Left lung (tissue), 10 donors: ENCODE data around the gene DPH3. TPM values are rescaled to one million over a fixed set of nuclear protein-coding genes. Genes with fewer than 3 reads are reported as not detected.

Experiments used
- ATAC-seq: fragments of 200-7000 bp; cut with Tn5 transposase; one replicate; pipeline ENCODE4 v1.9.1; 2020; ENCODE audit warnings: moderate library complexity
- DNase-seq, 4 donors: peaks; one replicate each; pipeline ENCODE4 v3.0.0-alpha.2; 2013 to 2020
- H3K27ac ChIP-seq, 2 donors: fragments of 200-600 bp; sonication (generic) in 1 of 2; one replicate each; pipeline versions ENCODE4 v1.5.0 to v1.8.0; 2020 to 2021
- H3K27me3 ChIP-seq, 2 donors: fragments of 200-600 bp; sonication (generic) in 1 of 2; one replicate each; pipeline versions ENCODE4 v1.5.0 to v1.8.0; 2020 to 2021
- H3K36me3 ChIP-seq, 2 donors: fragments of 200-600 bp; sonication (generic) in 1 of 2; one replicate each; pipeline versions ENCODE4 v1.5.0 to v1.8.0; 2020 to 2021
- H3K4me1 ChIP-seq, 2 donors: fragments of 200-600 bp; one replicate each; pipeline ENCODE4 v1.8.0; 2021
- H3K4me3 ChIP-seq, 2 donors: fragments of 200-600 bp; sonication (generic) in 1 of 2; one replicate each; pipeline versions ENCODE4 v1.5.0 to v1.8.0; 2020 to 2021; ENCODE audit warnings: mild to moderate bottlenecking in 1 of 2
- H3K9me3 ChIP-seq, 2 donors: fragments of 200-600 bp; sonication (generic) in 1 of 2; one replicate each; pipeline versions ENCODE4 v1.5.0 to v1.8.0; 2020 to 2021
- intact Hi-C, 2 donors: fragments of 100-400 bp; cut with DNase I; formaldehyde crosslinking; loops; one replicate each; pipeline versions ENCODE4 v1.11.2 to v1.14.2; 2022
- polyA plus RNA-seq, 6 donors: library from polyadenylated mRNA; unstranded; fragments of 120-200 nt; gene quantifications; one replicate each; pipeline ENCODE4 v1.2.1, GENCODE V29; 2013; ENCODE audit not compliant: insufficient read length in 6 of 6
- total RNA-seq, 2 donors: library from RNA; stranded (reverse); fragmentation: NEBNext Ultra II Directional; extraction: Animal tissue kit (Norgen Biotek cat#: 25700); gene quantifications; one replicate each; pipeline ENCODE4 v1.2.1, GENCODE V29; 2021
- TF ChIP-seq, protein P1 (sequence below), 2 donors: fragments of 200-600 bp; sonication (generic) in 1 of 2; IDR thresholded peaks; one replicate each; pipeline versions ENCODE4 v1.5.0 to v1.8.0; 2021; ENCODE audit warnings: antibody characterized with exemption in 2 of 2
- donor health status: DM: no; HTN: yes; CAD: no.
- donor health status: DM: no; HTN: no; CAD: no.

Gene DPH3
- total and polyA plus RNA-seq, 8 donors = 15.4 to 30.4 (median 18.9) TPM

DNA sequence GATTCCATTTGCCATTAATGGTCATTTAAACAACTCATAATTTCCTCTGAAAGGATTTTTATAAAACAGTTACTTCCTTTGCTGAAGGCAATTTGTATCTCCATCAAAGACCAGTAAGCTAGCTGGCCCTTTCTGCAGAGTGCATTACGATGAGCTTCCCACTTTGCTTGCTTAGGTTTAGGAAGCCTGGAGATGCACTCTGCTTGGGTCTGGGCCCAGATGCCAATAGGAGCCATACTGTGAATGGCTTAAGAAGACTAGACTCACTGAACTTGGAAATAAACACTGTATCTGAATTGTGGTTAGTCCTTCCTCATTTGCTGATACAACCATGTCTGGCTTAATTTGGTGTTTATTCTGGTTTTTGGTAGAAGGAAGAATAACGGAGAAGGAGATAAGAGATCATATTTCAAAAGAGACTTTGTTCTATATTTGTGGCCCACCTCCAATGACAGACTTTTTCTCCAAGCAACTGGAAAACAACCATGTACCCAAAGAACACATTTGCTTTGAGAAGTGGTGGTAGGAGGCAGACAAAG lies 38.4 kb upstream of the DPH3 start:
- Histone ChIP-seq H3K27ac (no peak overlapping the region), H3K27me3 (no peaks in the 10 kb centered on the region), H3K9me3 (no peaks in the 10 kb centered on the region), H3K4me1 (peaks cover 0 to 7% of the 10 kb centered on the region in 2 donors), H3K36me3 (peaks cover 0 to 23% of the 10 kb centered on the region in 2 donors), H3K4me3 (no peak overlapping the region)
- intact Hi-C loops = no loop called here
- DNase-seq (no peak), ATAC-seq (no peak)
- TF ChIP-seq, protein P1, sequence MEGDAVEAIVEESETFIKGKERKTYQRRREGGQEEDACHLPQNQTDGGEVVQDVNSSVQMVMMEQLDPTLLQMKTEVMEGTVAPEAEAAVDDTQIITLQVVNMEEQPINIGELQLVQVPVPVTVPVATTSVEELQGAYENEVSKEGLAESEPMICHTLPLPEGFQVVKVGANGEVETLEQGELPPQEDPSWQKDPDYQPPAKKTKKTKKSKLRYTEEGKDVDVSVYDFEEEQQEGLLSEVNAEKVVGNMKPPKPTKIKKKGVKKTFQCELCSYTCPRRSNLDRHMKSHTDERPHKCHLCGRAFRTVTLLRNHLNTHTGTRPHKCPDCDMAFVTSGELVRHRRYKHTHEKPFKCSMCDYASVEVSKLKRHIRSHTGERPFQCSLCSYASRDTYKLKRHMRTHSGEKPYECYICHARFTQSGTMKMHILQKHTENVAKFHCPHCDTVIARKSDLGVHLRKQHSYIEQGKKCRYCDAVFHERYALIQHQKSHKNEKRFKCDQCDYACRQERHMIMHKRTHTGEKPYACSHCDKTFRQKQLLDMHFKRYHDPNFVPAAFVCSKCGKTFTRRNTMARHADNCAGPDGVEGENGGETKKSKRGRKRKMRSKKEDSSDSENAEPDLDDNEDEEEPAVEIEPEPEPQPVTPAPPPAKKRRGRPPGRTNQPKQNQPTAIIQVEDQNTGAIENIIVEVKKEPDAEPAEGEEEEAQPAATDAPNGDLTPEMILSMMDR (IDR thresholded peaks at IDR 0.05) = no peak

DNA sequence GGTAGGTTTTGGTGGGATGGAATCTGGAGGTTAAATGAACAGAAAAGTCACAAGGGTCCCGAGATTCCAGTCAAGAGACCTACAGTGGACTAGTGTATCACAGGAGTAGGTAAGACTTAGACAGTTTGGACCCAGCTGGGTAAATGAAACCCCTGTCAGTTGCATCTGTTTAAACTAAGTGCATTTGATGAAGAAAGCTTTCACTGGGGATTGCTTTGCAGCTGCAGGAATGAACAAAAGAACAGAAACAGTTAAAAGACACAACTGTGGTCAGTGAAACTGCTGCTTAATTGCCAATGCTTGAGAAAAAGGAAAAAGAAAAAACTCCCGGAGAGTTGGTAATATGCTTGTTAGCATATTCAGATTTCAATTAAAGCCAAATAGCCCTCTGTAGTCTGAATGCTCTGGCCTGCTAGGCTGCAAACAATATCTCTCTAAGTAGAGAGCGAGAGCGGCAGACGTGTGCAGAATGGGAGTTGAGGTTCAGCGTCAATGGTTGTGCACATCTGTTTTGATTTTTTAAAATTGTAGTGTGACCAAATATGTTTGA lies 37.4 kb upstream of the DPH3 start:
- DNase-seq (no peak), ATAC-seq (peak; percentile 5)
- H3K9me3 ChIP-seq = no peaks in the 10 kb centered on the region
- peaks cover 0 to 30% of the 10 kb centered on the region in 2 donors for H3K36me3 ChIP-seq
- no peaks in the 10 kb centered on the region for H3K27me3 ChIP-seq
- peak overlapping the region; percentile 5 to 72 for H3K27ac ChIP-seq
- TF ChIP-seq, protein P1 (IDR thresholded peaks at IDR 0.05) = no peak
- H3K4me3 ChIP-seq = no peak overlapping the region
- intact Hi-C loops = no loop called here
- peaks cover 0 to 7% of the 10 kb centered on the region in 2 donors for H3K4me1 ChIP-seq

DNA sequence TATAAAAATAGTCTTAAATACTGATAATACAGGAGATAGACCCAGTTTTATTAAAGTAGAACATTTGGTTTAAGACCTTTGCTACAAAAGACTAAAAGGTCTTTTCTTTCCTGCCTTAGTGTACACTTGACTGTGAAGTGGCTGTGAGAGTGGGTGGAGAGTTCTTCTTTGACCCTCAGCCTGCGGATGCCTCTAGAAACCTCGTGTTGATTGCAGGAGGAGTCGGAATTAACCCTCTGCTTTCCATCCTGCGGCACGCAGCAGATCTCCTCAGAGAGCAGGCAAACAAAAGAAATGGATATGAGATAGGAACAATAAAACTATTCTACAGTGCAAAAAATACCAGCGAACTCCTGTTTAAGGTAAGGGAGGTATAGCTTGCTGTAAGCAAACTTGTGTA lies 36.8 kb upstream of the DPH3 start:
- Histone ChIP-seq H3K36me3 (peaks cover 0 to 31% of the 10 kb centered on the region in 2 donors), H3K4me3 (no peak overlapping the region), H3K4me1 (peaks cover 0 to 7% of the 10 kb centered on the region in 2 donors), H3K27me3 (no peaks in the 10 kb centered on the region), H3K27ac (peak overlapping the region; percentile 5 to 72), H3K9me3 (no peaks in the 10 kb centered on the region)
- DNase-seq (peak in 2 of 4 donors; percentile 46 to 67), ATAC-seq (peak; percentile 90)
- TF ChIP-seq, protein P1 (IDR thresholded peaks at IDR 0.05) = no peak
- intact Hi-C loops = no loop called here

- TF ChIP-seq, protein P1 (IDR thresholded peaks at IDR 0.05) = no peak
- ATAC-seq = peak; percentile 77
- no peak for DNase-seq
- Histone ChIP-seq H3K27me3 (no peaks in the 10 kb centered on the region), H3K4me3 (no peak overlapping the region), H3K9me3 (no peaks in the 10 kb centered on the region), H3K27ac (peak overlapping the region; percentile 5 to 72), H3K36me3 (peaks cover 0 to 29% of the 10 kb centered on the region in 2 donors), H3K4me1 (peaks cover 0 to 7% of the 10 kb centered on the region in 2 donors)
- intact Hi-C loops = no loop called here
Observed at GRCh38 chr3:16300881-16301359, 36.2 kb upstream of the DPH3 start.

DNA sequence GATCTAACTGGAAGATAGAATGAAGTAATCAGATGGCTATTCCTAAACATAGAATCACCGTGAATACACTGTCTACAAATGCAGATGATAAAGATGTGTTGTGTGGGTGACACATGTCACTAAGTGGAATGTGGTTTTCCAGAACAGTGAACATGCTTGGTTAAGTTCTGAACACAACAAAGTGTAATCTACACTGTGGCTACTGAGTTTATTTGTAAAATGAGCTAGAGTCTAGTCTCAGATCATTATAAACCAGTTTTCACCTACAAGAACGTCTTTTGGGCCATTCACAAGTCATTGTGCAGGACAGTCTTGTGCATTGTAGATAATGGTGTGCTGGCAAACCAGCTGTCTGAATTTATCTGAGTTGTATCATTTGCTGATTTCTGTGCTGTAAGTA lies 35.6 kb upstream of the DPH3 start:
- Histone ChIP-seq H3K27ac (peak overlapping the region in 1 of 2 donors; percentile 72), H3K4me1 (peaks cover 0 to 7% of the 10 kb centered on the region in 2 donors)

More for the DNA sequence above, 35.6 kb upstream of the DPH3 start:
- Histone ChIP-seq H3K9me3 (no peaks in the 10 kb centered on the region), H3K27me3 (no peaks in the 10 kb centered on the region), H3K36me3 (peaks cover 0 to 27% of the 10 kb centered on the region in 2 donors), H3K4me3 (no peak overlapping the region)
- intact Hi-C loops = no loop called here
- TF ChIP-seq, protein P1 (IDR thresholded peaks at IDR 0.05) = no peak
- ATAC-seq = no peak
- no peak for DNase-seq
